ENCODE data around the gene CNPY1. TPM values are rescaled to one million over a fixed set of nuclear protein-coding genes. Genes with fewer than 3 reads are reported as not detected.

CNPY1 gene
- total and polyA plus RNA-seq, 2 experiments from 2014 or later: not detected

GRCh38 chr7:155555116-155555695, 8.8 kb upstream of the CNPY1 start:
- TF ChIP-seq CTCF (IDR thresholded peaks at IDR 0.05; ENCODE audit: poor library complexity) (no peak), EZH2 (IDR thresholded peaks at IDR 0.05; ENCODE audit: borderline replicate concordance) (no peak), EZH2phosphoT487 (IDR thresholded peaks at IDR 0.05; ENCODE audit: low read depth, severe bottlenecking, unreplicated experiment) (no peak)
- no peaks in the 10 kb centered on the region for H4K20me1 ChIP-seq (ENCODE audit: insufficient read depth, poor library complexity, severe bottlenecking)
- WGBS (ENCODE audit: low lambda C conversion rate, missing lambda C conversion rate): 95% methylated on average over 33 of the region's 33 CpGs
- no peak overlapping the region for H3K4me2 ChIP-seq
- H3K79me2 ChIP-seq: no peaks in the 10 kb centered on the region
- H3K9me3 ChIP-seq (ENCODE audit: low read depth): no peaks in the 10 kb centered on the region
- DNase-seq (ENCODE audit: low spot score): no peak
- no peak overlapping the region for H3K27ac ChIP-seq
- H3K9me2 ChIP-seq (replicated peaks; ENCODE audit: insufficient read depth): no peaks in the 10 kb centered on the region
- no peaks in the 10 kb centered on the region for H3K27me3 ChIP-seq
- H3K4me3 ChIP-seq: no peak overlapping the region
- no peaks in the 10 kb centered on the region for H3K4me1 ChIP-seq (ENCODE audit: insufficient read depth)
- H3K36me3 ChIP-seq (replicated peaks; ENCODE audit: insufficient read depth, low read depth): no peaks in the 10 kb centered on the region
- no peak overlapping the region for H2AFZ ChIP-seq

GRCh38 chr7:155553871-155554270, 7.5 kb upstream of the CNPY1 start:
- no peak overlapping the region for H3K4me2 ChIP-seq
- H3K79me2 ChIP-seq: no peaks in the 10 kb centered on the region
- no peak for TF ChIP-seq CTCF (IDR thresholded peaks at IDR 0.05; ENCODE audit: poor library complexity)
- no peak for TF ChIP-seq EZH2 (IDR thresholded peaks at IDR 0.05; ENCODE audit: borderline replicate concordance)
- H2AFZ ChIP-seq: no peak overlapping the region
- no peak for DNase-seq (ENCODE audit: low spot score)
- no peaks in the 10 kb centered on the region for H3K9me3 ChIP-seq (ENCODE audit: low read depth)
- H3K4me3 ChIP-seq: no peak overlapping the region
- H3K27me3 ChIP-seq: no peaks in the 10 kb centered on the region
- H3K27ac ChIP-seq: no peak overlapping the region
- no peaks in the 10 kb centered on the region for H3K36me3 ChIP-seq (replicated peaks; ENCODE audit: insufficient read depth, low read depth)
- H4K20me1 ChIP-seq (ENCODE audit: insufficient read depth, poor library complexity, severe bottlenecking): no peaks in the 10 kb centered on the region
- 79% methylated on average over 3 of the region's 3 CpGs for WGBS (ENCODE audit: low lambda C conversion rate, missing lambda C conversion rate)
- no peaks in the 10 kb centered on the region for H3K9me2 ChIP-seq (replicated peaks; ENCODE audit: insufficient read depth)
- H3K4me1 ChIP-seq (ENCODE audit: insufficient read depth): no peaks in the 10 kb centered on the region

GRCh38 chr7:155551785-155552611, 5.6 kb upstream of the CNPY1 start:
- Histone ChIP-seq H3K4me1 (ENCODE audit: insufficient read depth) (no peaks in the 10 kb centered on the region), H3K36me3 (replicated peaks; ENCODE audit: insufficient read depth, low read depth) (no peaks in the 10 kb centered on the region), H3K9me3 (ENCODE audit: low read depth) (no peaks in the 10 kb centered on the region), H3K4me2 (no peak overlapping the region), H3K27ac (no peak overlapping the region), H4K20me1 (ENCODE audit: insufficient read depth, poor library complexity, severe bottlenecking) (no peaks in the 10 kb centered on the region), H2AFZ (no peak overlapping the region), H3K4me3 (no peak overlapping the region), H3K9me2 (replicated peaks; ENCODE audit: insufficient read depth) (no peaks in the 10 kb centered on the region), H3K79me2 (no peaks in the 10 kb centered on the region), H3K27me3 (no peaks in the 10 kb centered on the region)
- no peak for TF ChIP-seq EZH2 (IDR thresholded peaks at IDR 0.05; ENCODE audit: borderline replicate concordance)
- no peak for TF ChIP-seq EZH2phosphoT487 (IDR thresholded peaks at IDR 0.05; ENCODE audit: low read depth, severe bottlenecking, unreplicated experiment)
- TF ChIP-seq CTCF (IDR thresholded peaks at IDR 0.05; ENCODE audit: poor library complexity): no peak
- no peak for DNase-seq (ENCODE audit: low spot score)
- WGBS (ENCODE audit: low lambda C conversion rate, missing lambda C conversion rate): 78% methylated on average over 15 of the region's 15 CpGs

Data from hepatocyte (in vitro differentiated cells).